Nucleus accumbens (tissue), 56 donors: ENCODE results near the gene ZPLD1.

ENCODE experiments used
- DNase-seq, 56 donors: peaks; one replicate each; lab custom pipeline; 2025; lab: John Stamatoyannopoulos, UW

Gene ZPLD1

GRCh38 chr3:102521246-102521645 lies 86.4 kb downstream of the ZPLD1 start:
- DNase-seq, result no peak

- no peak for DNase-seq
Observed at GRCh38 chr3:102525624-102526023, 90.8 kb downstream of the ZPLD1 start.

- DNase-seq, result no peak
Observed at GRCh38 chr3:102526865-102527264, 92.0 kb downstream of the ZPLD1 start.

GRCh38 chr3:102528727-102529126 lies 93.9 kb downstream of the ZPLD1 start:
- DNase-seq, result no peak
